HFF-Myc (cell line): Measurements from ENCODE around the gene LRRC74B.
A peak's percentile ranks its signal among the peaks of the same experiment; 100 is the strongest.

Source experiments
- DNase-seq: peaks from one replicate; pipeline ENCODE4 v3.0.0-alpha.2; 2011; ENCODE audit warnings: low read depth; ENCODE audit errors: extremely low read depth
- H3K4me3 ChIP-seq: replicated peaks from 2 replicates; pipeline ENCODE4 v1.5.1; 2011; ENCODE audit warnings: low read depth, mild to moderate bottlenecking, control low read depth, low read length
- CTCF ChIP-seq: IDR thresholded peaks from 2 replicates; pipeline ENCODE4 v1.5.1; 2012; ENCODE audit warnings: mild to moderate bottlenecking, low read depth, low read length, control low read depth; ENCODE audit errors: missing control alignments

LRRC74B gene

GRCh38 chr22:21045585-21046294, at the start of gene LRRC74B:
Gene LRRC74B, plus strand, starts transcription at chr22:21045946. Its CDS starts 41 bp downstream, at chr22:21045987.
- no peak for TF ChIP-seq CTCF
- DNase-seq: peak; percentile 66
- H3K4me3 ChIP-seq: peak within 1 kb of the TSS; percentile 42

- H3K4me3 ChIP-seq: no peak overlapping the region
- TF ChIP-seq CTCF: no peak
- DNase-seq: no peak
Observed at GRCh38 chr22:20996031-20996410, 49.7 kb upstream of the LRRC74B start.

- no peak for DNase-seq
- no peak overlapping the region for H3K4me3 ChIP-seq
- TF ChIP-seq CTCF: no peak
Observed at GRCh38 chr22:20996598-20997535, 48.9 kb upstream of the LRRC74B start.

- no peak for DNase-seq
- TF ChIP-seq CTCF: no peak
- H3K4me3 ChIP-seq: no peak overlapping the region
Observed at GRCh38 chr22:20997536-20998257, 48.0 kb upstream of the LRRC74B start.

- DNase-seq: no peak
- TF ChIP-seq CTCF: no peak
- no peak overlapping the region for H3K4me3 ChIP-seq
Observed at GRCh38 chr22:20998411-20999336, 47.1 kb upstream of the LRRC74B start.
